Stomach (tissue), 4 donors: ENCODE results near the gene BCO1.

ENCODE experiments used
- CTCF ChIP-seq, 7 experiments: fragments of 450-650 bp in 4 of 7; fragments of 200-600 bp in 3 of 7; sonication (generic) in 3 of 7; IDR thresholded peaks; one replicate each; pipeline ENCODE4 v1.5.1; 2016 to 2019; ENCODE audit warnings: antibody characterized with exemption in 7 of 7, control low read depth in 2 of 7, mild to moderate bottlenecking in 1 of 7
- EP300 ChIP-seq: sonication (generic); formaldehyde crosslinking; IDR thresholded peaks from one replicate; pipeline ENCODE4 v1.6.1; 2017; ENCODE audit warnings: antibody characterized with exemption
- POLR2A ChIP-seq, 4 donors: fragments of 450-650 bp; IDR thresholded peaks; one replicate each; pipeline ENCODE4 v1.6.1; 2016; ENCODE audit warnings: antibody characterized with exemption in 4 of 4, control low read depth in 2 of 4, mild to moderate bottlenecking in 1 of 4, moderate library complexity in 1 of 4
- POLR2AphosphoS5 ChIP-seq, 3 donors: sonication (generic); formaldehyde crosslinking; IDR thresholded peaks; one replicate each; pipeline ENCODE4 v1.6.1; 2016; ENCODE audit warnings: antibody characterized with exemption in 3 of 3

- no peak for TF ChIP-seq CTCF (IDR thresholded peaks at IDR 0.05)
- no peak for TF ChIP-seq POLR2A (IDR thresholded peaks at IDR 0.05)
- no peak for TF ChIP-seq EP300
- TF ChIP-seq POLR2AphosphoS5 (IDR thresholded peaks at IDR 0.05): peak in 1 of 3 donors; percentile 35
Measured at GRCh38 chr16:81238296-81239011, at the start of gene BCO1.
